Neural cell (in vitro differentiated cells): ENCODE data around the gene HFM1. TPM values are rescaled to one million over a fixed set of nuclear protein-coding genes. Genes with fewer than 3 reads are reported as not detected.

ENCODE experiments used
- H2AFZ ChIP-seq: fragments of 200-600, 300-800 bp; sonication (generic), shearing (Covaris generic); 2 replicates; pipeline ENCODE4 v1.6.0; 2014; ENCODE audit warnings: low read depth, mild to moderate bottlenecking, antibody characterized with exemption, low read length, moderate library complexity
- H3F3A ChIP-seq: fragments of 200-600 bp; shearing (Covaris generic); 2 replicates; pipeline ENCODE4 v1.6.1; 2016; ENCODE audit warnings: mild to moderate bottlenecking, moderate library complexity, mixed read lengths, antibody characterized with exemption, low read length; ENCODE audit not compliant: insufficient read depth, poor library complexity, severe bottlenecking
- H3K27ac ChIP-seq: fragments of 200-600, 300-800 bp; sonication (generic), shearing (Covaris generic); 2 replicates; pipeline ENCODE4 v1.5.1; 2014; ENCODE audit warnings: mild to moderate bottlenecking, low read length, moderate library complexity
- H3K27me3 ChIP-seq: fragments of 300-800, 200-600 bp; sonication (generic), shearing (Covaris generic); 2 replicates; pipeline ENCODE4 v1.6.0; 2014; ENCODE audit warnings: mild to moderate bottlenecking, low read depth, low read length, moderate library complexity; ENCODE audit not compliant: insufficient read depth
- H3K36me3 ChIP-seq: fragments of 300-800, 200-600 bp; sonication (generic), shearing (Covaris generic); 2 replicates; pipeline ENCODE4 v1.5.1; 2014; ENCODE audit warnings: mild to moderate bottlenecking, antibody characterized with exemption, low read length, moderate library complexity; ENCODE audit not compliant: insufficient read depth
- H3K4me2 ChIP-seq: fragments of 300-800, 200-600 bp; sonication (generic), shearing (Covaris generic); 2 replicates; pipeline ENCODE4 v1.6.0; 2014; ENCODE audit warnings: mild to moderate bottlenecking, low read length
- H3K4me3 ChIP-seq: fragments of 300-800, 200-600 bp; sonication (generic), shearing (Covaris generic); 2 replicates; pipeline ENCODE4 v1.5.1; 2014; ENCODE audit warnings: mild to moderate bottlenecking, low read length, moderate library complexity
- H3K79me2 ChIP-seq: fragments of 200-600 bp; shearing (Covaris generic); replicated peaks from 2 replicates; pipeline ENCODE4 v1.6.0; 2014; ENCODE audit warnings: mild to moderate bottlenecking, low read length, moderate library complexity; ENCODE audit not compliant: insufficient read depth
- H3K9ac ChIP-seq: fragments of 300-800, 200-600 bp; sonication (generic), shearing (Covaris generic); 2 replicates; pipeline ENCODE4 v1.6.1; 2016; ENCODE audit warnings: mild to moderate bottlenecking, low read length, mixed read lengths
- H3K9me2 ChIP-seq: fragments of 200-600 bp; shearing (Covaris generic); 2 replicates; pipeline ENCODE4 v1.6.1; 2016; ENCODE audit warnings: mild to moderate bottlenecking, low read length, mixed read lengths; ENCODE audit not compliant: insufficient read depth
- H3K9me3 ChIP-seq: fragments of 200-600, 300-800 bp; sonication (generic), shearing (Covaris generic); 2 replicates; pipeline ENCODE4 v1.6.1; 2016; ENCODE audit warnings: mild to moderate bottlenecking, mixed run types, low read length, moderate library complexity, mixed read lengths
- H4K20me1 ChIP-seq: fragments of 200-600 bp; shearing (Covaris generic); 2 replicates; pipeline ENCODE4 v1.6.1; 2016; ENCODE audit warnings: mild to moderate bottlenecking, mixed run types; ENCODE audit not compliant: insufficient read depth
- CTCF ChIP-seq: fragments of 450-650 bp; IDR thresholded peaks from 2 replicates; pipeline ENCODE4 v1.5.1; 2014; ENCODE audit warnings: antibody characterized with exemption, mild to moderate bottlenecking, moderate library complexity; ENCODE audit not compliant: poor library complexity, severe bottlenecking
- EP300 ChIP-seq: fragments of 450-650 bp; conservative IDR thresholded peaks from 2 replicates; pipeline ENCODE4 v1.6.1; 2014; ENCODE audit warnings: antibody characterized with exemption, mild to moderate bottlenecking, moderate library complexity; ENCODE audit not compliant: poor library complexity, severe bottlenecking
- EZH2 ChIP-seq: fragments of 200-600, 300-800 bp; shearing (Covaris generic), sonication (generic); IDR thresholded peaks from 2 replicates; pipeline ENCODE4 v1.6.1; 2014; ENCODE audit warnings: antibody characterized with exemption, low read length, borderline replicate concordance, mild to moderate bottlenecking; ENCODE audit not compliant: insufficient read depth, poor library complexity, severe bottlenecking
- MXI1 ChIP-seq: fragments of 450-650 bp; conservative IDR thresholded peaks from 2 replicates; pipeline ENCODE4 v1.6.1; 2014; ENCODE audit warnings: antibody characterized with exemption, mild to moderate bottlenecking; ENCODE audit not compliant: poor library complexity, severe bottlenecking
- POLR2AphosphoS5 ChIP-seq: IDR thresholded peaks from 2 replicates; pipeline ENCODE4 v1.6.1; 2012
- RAD21 ChIP-seq: fragments of 450-650 bp; conservative IDR thresholded peaks from 2 replicates; pipeline ENCODE4 v1.6.1; 2014; ENCODE audit warnings: antibody characterized with exemption, mild to moderate bottlenecking, moderate library complexity
- REST ChIP-seq: IDR thresholded peaks from 2 replicates; pipeline ENCODE4 v1.6.1; 2012; ENCODE audit warnings: borderline replicate concordance
- SMC3 ChIP-seq: fragments of 450-650 bp; conservative IDR thresholded peaks from 2 replicates; pipeline ENCODE4 v1.6.1; 2014; ENCODE audit warnings: antibody characterized with exemption, mild to moderate bottlenecking, moderate library complexity; ENCODE audit not compliant: poor library complexity
- TAF1 ChIP-seq: IDR thresholded peaks from 2 replicates; pipeline ENCODE4 v1.6.1; 2012; ENCODE audit warnings: low read depth
- polyA plus RNA-seq: library from polyadenylated mRNA; depleted of rRNA; stranded (reverse); fragments of >200 nt; gene quantifications from 2 replicates; pipeline ENCODE4 v1.2.3, GENCODE V29; 2014

HFM1 gene
- polyA plus RNA-seq, 1 donor from 2014 or later = 30.5 TPM

- no peak overlapping the region for H3K9ac ChIP-seq
- no peaks in the 10 kb centered on the region for H3K9me3 ChIP-seq
- no peaks in the 10 kb centered on the region for H3K27me3 ChIP-seq
- no peak overlapping the region for H3K27ac ChIP-seq
- no peak overlapping the region for H2AFZ ChIP-seq
- TF ChIP-seq REST = no peak
- no peak for TF ChIP-seq TAF1
- TF ChIP-seq MXI1 = no peak
- TF ChIP-seq EP300 = no peak
- no peak for TF ChIP-seq CTCF
- TF ChIP-seq POLR2AphosphoS5 = no peak
- TF ChIP-seq EZH2 = no peak
- TF ChIP-seq RAD21 = no peak
- no peak for TF ChIP-seq SMC3
- H3K4me2 ChIP-seq = no peak overlapping the region
- H3K36me3 ChIP-seq = no peaks in the 10 kb centered on the region
- no peak overlapping the region for H3K4me3 ChIP-seq
- no peaks in the 10 kb centered on the region for H3K9me2 ChIP-seq
- no peaks in the 10 kb centered on the region for H3F3A ChIP-seq
- H3K79me2 ChIP-seq = no peaks in the 10 kb centered on the region
- no peaks in the 10 kb centered on the region for H4K20me1 ChIP-seq
Observed at GRCh38 chr1:91349524-91349923, 55.1 kb downstream of the HFM1 start.

GRCh38 chr1:91346824-91347223, 57.8 kb downstream of the HFM1 start:
- Histone ChIP-seq H2AFZ (no peak overlapping the region), H3K4me2 (no peak overlapping the region), H3K9ac (no peak overlapping the region), H3K27ac (no peak overlapping the region), H3K36me3 (no peaks in the 10 kb centered on the region), H3K9me2 (no peaks in the 10 kb centered on the region), H4K20me1 (no peaks in the 10 kb centered on the region), H3K4me3 (no peak overlapping the region), H3K79me2 (no peaks in the 10 kb centered on the region), H3K9me3 (no peaks in the 10 kb centered on the region), H3F3A (no peaks in the 10 kb centered on the region), H3K27me3 (no peaks in the 10 kb centered on the region)
- TF ChIP-seq EZH2 (no peak), RAD21 (no peak), MXI1 (no peak), EP300 (no peak), TAF1 (no peak), SMC3 (no peak), REST (no peak)
